Lower leg skin (tissue), 4 donors: ENCODE data around the gene PRICKLE2. TPM values are rescaled to one million over a fixed set of nuclear protein-coding genes. Genes with fewer than 3 reads are reported as not detected.

Source experiments
- DNase-seq, 2 donors: peaks; one replicate each; pipeline ENCODE4 v3.0.0-alpha.2; 2019; ENCODE audit warnings: low spot score in 2 of 2
- H3K4me3 ChIP-seq: fragments of 200-600 bp; sonication (generic); 2 replicates; pipeline ENCODE4 v1.5.1; 2017; ENCODE audit warnings: mild to moderate bottlenecking, low read depth; ENCODE audit not compliant: poor library complexity, severe bottlenecking
- CTCF ChIP-seq, 3 donors: fragments of 450-650 bp; IDR thresholded peaks; one replicate each; pipeline ENCODE4 v1.5.1; 2016; ENCODE audit warnings: antibody characterized with exemption in 3 of 3, mild to moderate bottlenecking in 3 of 3, moderate library complexity in 2 of 3
- POLR2A ChIP-seq, 2 donors: fragments of 450-650 bp; IDR thresholded peaks; one replicate each; pipeline ENCODE4 v1.6.1; 2016 to 2017; ENCODE audit warnings: antibody characterized with exemption in 2 of 2, mild to moderate bottlenecking in 1 of 2, moderate library complexity in 1 of 2
- WGBS, 2 donors: methylation state at CpG; one replicate each; pipeline ENCODE4 v1.1.5; 2018; 5-methylcytosine and 5-hydroxymethylcytosine counted together
- intact Hi-C: fragments of 100-400 bp; cut with DNase I; formaldehyde crosslinking; loops from one replicate; pipeline ENCODE4 v1.15.0; 2023; ENCODE audit warnings: low total_unique reads
- total RNA-seq, 4 donors: library from RNA; depleted of rRNA; stranded (reverse); fragments of >200 nt; gene quantifications; one replicate each; pipeline ENCODE4 v1.1.0, GENCODE V29; 2016

The PRICKLE2 gene
- total RNA-seq, 4 donors from 2014 or later: 10.2 to 18.7 (median 11.7) TPM

- no peak overlapping the region for H3K4me3 ChIP-seq
- TF ChIP-seq CTCF (IDR thresholded peaks at IDR 0.05) (no peak), POLR2A (IDR thresholded peaks at IDR 0.05) (no peak)
- 30 to 33% methylated on average over 7 of the region's 7 CpGs for WGBS, 2 donors
- intact Hi-C loops: no loop called here
- no peak for DNase-seq
Measured at GRCh38 chr3:64188810-64189560, 36.3 kb downstream of the PRICKLE2 start.

GRCh38 chr3:64187065-64187959, 38.0 kb downstream of the PRICKLE2 start:
- 29 to 34% methylated on average over 9 of the region's 9 CpGs for WGBS, 2 donors
- TF ChIP-seq POLR2A (IDR thresholded peaks at IDR 0.05) (no peak), CTCF (IDR thresholded peaks at IDR 0.05) (no peak)
- intact Hi-C loops: no loop called here
- no peak overlapping the region for H3K4me3 ChIP-seq
- DNase-seq: peak; percentile 58 to 89

DNA sequence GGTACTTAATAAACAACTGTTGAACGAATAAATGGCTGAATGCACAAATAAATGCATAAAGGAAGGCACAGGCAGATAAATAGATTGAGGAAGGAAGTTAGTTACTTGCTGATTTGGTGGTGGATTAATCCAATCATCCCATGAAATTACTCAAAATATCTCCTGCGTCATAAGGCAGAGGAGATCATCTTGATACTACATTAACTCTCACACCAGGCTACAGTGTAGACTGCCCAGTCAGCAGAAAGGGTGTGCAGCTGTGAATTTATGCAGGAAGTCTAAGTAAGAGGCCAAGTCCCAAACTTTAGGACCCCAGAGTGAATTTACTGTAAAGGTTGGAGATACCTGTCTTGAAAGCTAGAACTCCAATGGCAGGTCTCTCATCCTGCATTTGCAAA, 38.6 kb downstream of the PRICKLE2 start:
- intact Hi-C loops: no loop called here

GRCh38 chr3:64185436-64185835, 39.8 kb downstream of the PRICKLE2 start:
- TF ChIP-seq CTCF (IDR thresholded peaks at IDR 0.05) (no peak), POLR2A (IDR thresholded peaks at IDR 0.05) (no peak)
- H3K4me3 ChIP-seq: no peak overlapping the region
- 56 to 69% methylated on average over 2 of the region's 2 CpGs for WGBS, 2 donors
- intact Hi-C loops: no loop called here
- no peak for DNase-seq

More for the DNA sequence above, 38.6 kb downstream of the PRICKLE2 start:
- TF ChIP-seq CTCF (IDR thresholded peaks at IDR 0.05) (no peak), POLR2A (IDR thresholded peaks at IDR 0.05) (no peak)
- no peak overlapping the region for H3K4me3 ChIP-seq
- WGBS, 2 donors: 60 to 76% methylated on average over 2 of the region's 2 CpGs
- no peak for DNase-seq

GRCh38 chr3:64184621-64185020, 40.6 kb downstream of the PRICKLE2 start:
- TF ChIP-seq CTCF (IDR thresholded peaks at IDR 0.05) (no peak), POLR2A (IDR thresholded peaks at IDR 0.05) (no peak)
- DNase-seq: no peak
- H3K4me3 ChIP-seq: no peak overlapping the region
- 72 to 73% methylated on average over 3 of the region's 3 CpGs for WGBS, 2 donors
- intact Hi-C loops: no loop called here
